GM20000 (cell line): ENCODE data around the gene TENT5C.

Experiments
- DNase-seq: peaks from one replicate; pipeline ENCODE4 v3.0.0; 2012; ENCODE audit warnings: low spot score
- CTCF ChIP-seq: IDR thresholded peaks from 2 replicates; pipeline ENCODE4 v1.5.1; 2012; ENCODE audit warnings: mild to moderate bottlenecking, control low read depth; ENCODE audit errors: extremely low read depth, missing control alignments

Gene TENT5C

GRCh38 chr1:117674521-117675400 lies 68.9 kb downstream of the TENT5C start:
- peak; percentile 61 for DNase-seq
- TF ChIP-seq CTCF, result peak; percentile 44

GRCh38 chr1:117675907-117676430 lies 70.1 kb downstream of the TENT5C start:
- DNase-seq, result no peak
- no peak for TF ChIP-seq CTCF

GRCh38 chr1:117676615-117677130 lies 70.8 kb downstream of the TENT5C start:
- TF ChIP-seq CTCF, result no peak
- no peak for DNase-seq
